LHCN-M2 (cell line): ENCODE data around the gene POPDC3. TPM values are rescaled to one million over a fixed set of nuclear protein-coding genes. Genes with fewer than 3 reads are reported as not detected.
A peak's percentile ranks its signal among the peaks of the same experiment; 100 is the strongest.
"Not testable (repeated sequence)": the region's sequence is repeated elsewhere in the genome, so short reads cannot be mapped to it uniquely, and the experiment has no call there.

Source experiments
- DNase-seq: peaks from one replicate; pipeline ENCODE4 v3.0.0-alpha.2; 2012; ENCODE audit warnings: low read depth
- total RNA-seq: library from RNA; depleted of rRNA; stranded (reverse); fragments of >200 nt; gene quantifications from 2 replicates; pipeline ENCODE4 v1.2.3, GENCODE V29; 2014

The POPDC3 gene
- total RNA-seq, 1 experiment from 2014 or later: 77.9 TPM

DNA sequence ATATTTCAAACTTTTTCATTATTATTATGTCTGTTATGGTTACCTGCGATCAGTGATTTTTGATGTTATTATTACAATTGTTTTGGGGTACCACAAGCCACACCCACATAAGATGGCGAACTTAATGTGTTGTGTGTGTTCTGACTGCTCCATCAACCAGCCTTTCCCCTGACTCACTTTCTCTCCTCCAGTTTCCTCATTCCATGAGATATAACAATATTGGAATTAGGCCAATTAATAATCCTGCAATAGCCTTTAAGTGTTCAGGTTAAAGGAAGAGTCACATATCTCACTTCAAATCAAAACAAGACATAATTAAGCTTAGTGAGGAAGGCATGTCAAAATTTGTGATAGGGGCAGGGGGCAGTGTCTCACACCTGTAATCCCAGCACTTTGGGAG is 16.3 kb upstream of the POPDC3 start:
- DNase-seq: no peak

DNA sequence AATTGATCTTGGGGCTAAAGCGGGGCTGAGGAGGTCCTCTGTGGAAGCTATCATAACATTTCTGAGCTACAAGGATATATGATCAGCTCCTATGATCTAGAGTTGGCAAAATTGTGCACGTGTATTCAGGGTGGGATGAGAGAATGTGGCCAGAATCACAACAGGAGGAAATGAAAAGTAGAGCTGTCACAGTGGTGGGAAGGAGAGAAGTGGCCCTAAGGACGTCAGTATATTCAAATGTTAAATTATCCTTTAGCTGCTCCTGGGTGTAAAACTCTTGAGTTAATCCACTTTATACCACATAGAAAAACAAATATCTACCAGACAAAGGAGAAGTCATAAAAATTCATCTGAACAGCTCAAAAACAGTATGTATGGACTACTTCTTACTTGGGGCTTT is 14.8 kb upstream of the POPDC3 start:
- no peak for DNase-seq

GRCh38 chr6:105194106-105194505 is 14.3 kb upstream of the POPDC3 start:
- DNase-seq: no peak

GRCh38 chr6:105193647-105194046 is 13.8 kb upstream of the POPDC3 start:
- no peak for DNase-seq

DNA sequence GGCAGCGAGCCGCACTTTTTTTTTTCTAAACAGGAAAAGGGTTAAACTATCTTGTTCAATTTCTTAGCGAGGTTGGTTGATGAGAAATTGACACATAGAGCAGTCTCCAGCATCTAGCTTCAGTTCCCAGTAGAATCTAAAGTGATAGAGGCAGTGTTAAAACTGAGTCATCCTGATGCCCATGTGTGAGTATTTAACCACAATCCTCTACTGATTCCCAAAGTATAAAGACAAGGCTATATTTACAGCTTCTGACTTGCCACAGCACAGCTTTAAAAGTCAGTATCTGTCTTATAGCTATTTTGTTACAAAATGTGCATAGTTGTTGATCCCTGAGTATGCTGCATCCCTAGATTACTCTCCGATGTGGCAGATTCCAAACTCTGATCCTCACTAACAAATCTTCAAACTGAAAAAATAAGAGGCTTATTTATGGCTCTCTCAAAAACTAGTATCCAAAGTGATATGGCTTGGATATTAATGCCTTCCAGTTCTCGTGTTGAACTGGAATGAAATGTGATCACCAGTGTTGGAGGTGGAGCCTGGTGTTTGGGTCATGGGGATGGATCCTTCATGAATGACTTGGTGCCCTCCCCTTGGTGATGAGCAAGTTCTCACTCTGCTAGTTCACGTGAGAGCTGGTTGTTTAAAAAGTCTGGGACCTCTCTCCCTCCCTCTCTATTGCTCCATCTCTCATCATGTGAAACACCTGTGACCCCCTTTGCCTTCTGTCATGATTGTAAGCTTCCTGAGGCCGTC is 13.1 kb upstream of the POPDC3 start:
- DNase-seq: peak; percentile 93

GRCh38 chr6:105191351-105191750 is 11.5 kb upstream of the POPDC3 start:
- DNase-seq: peak; percentile 82

GRCh38 chr6:105189026-105189820 is 9.4 kb upstream of the POPDC3 start:
- DNase-seq: no peak

DNA sequence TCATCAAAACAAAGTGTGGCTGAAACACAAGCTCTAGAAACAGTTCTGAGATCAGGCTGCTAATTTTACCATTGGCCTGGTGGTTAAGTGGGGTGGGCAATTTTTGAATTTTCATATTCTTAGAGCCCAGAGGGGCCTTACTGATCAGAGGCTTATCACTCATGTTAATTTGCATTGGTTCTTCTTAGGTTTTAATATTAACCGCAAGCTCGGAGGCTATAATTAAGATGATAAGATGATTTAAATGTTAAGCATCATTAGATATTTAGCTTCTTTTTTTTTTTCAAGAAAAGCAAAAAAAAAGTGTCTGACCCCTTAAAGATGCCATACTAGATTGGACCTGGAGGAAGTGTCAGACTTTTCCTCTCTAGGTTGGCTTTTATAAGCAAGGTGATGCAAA is 8.4 kb upstream of the POPDC3 start:
- DNase-seq: no peak

GRCh38 chr6:105186576-105186975 is 6.8 kb upstream of the POPDC3 start:
- DNase-seq: no peak

DNA sequence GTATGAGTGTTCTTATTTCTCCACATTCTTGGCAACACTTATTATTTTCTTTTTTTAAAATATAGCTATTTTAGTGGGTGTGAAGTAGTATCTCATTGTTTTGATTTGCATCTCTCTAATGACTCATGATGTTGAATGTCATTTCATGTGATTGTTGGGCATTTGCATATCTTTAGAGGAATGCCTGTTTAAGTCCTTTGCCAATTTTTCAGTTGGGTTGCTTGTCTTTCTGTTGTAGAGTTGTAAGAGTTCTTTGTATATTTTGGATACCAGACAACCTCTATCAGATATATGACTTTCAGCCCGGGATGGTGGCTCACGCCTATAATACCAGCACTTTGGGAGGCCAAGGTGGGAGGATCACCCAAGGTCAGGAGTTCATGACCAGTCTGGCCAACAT is 5.1 kb upstream of the POPDC3 start:
- peak; percentile 75 for DNase-seq

- DNase-seq: no peak
Measured at GRCh38 chr6:105181981-105182515, 2.2 kb upstream of the POPDC3 start.

- no peak for DNase-seq
Measured at GRCh38 chr6:105178636-105179035, 1.2 kb downstream of the POPDC3 start.

DNA sequence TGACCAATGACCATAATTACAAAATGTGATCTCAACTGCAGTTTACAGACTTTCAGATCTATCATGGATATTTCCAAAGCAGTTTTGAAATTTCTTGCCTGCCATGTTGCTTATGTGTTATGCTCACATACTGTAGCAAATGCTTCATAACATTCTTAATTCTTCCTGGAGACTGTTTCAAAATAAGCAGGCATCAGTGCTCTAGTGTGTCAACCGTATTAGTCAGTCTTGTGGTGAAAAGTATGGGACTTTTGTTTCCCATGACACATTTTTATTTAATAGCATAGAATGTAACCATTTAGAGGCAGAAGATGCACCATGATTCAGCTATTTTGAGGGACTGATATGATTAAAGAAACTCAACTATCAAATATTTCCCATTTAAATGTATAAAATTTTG is 1.7 kb downstream of the POPDC3 start:
- peak; percentile 96 for DNase-seq

DNA sequence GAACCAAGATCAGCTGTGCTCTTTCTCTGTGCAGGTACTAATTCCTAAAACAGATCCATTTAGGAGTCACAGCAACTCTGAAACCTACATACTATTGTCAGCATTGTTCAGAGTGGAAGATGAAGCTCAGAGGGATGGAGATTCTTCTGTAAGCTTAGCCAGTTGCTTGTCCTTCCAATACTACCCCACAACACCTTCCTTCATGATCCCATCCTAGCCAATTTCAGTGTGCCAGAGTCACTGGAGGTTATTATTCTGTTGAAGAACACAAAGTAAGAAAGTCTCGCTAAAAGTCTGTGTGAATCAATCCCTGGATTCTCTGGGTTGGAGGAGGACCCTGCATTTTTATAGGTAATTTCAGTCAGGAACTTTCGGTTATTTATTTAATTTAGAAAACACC is 2.3 kb downstream of the POPDC3 start:
- no peak for DNase-seq

DNA sequence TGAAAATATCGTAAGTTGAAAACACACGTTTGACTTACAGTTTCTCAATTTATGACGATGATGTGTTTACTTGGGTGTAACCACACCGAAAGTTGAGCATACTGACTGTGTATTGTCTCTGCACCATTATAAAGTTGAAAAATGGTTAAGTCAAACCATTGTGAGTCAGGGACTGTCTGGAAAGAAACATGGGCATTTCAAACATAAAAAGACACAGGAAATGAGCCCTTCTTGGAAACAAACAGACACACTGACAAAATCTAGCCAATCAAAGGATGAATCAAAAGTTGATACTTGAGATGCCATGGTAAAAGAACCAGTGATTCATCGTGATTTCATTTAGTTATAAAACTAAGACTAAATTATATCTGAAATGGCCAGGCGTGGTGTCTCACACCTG is 5.3 kb downstream of the POPDC3 start:
- peak; percentile 90 for DNase-seq

DNA sequence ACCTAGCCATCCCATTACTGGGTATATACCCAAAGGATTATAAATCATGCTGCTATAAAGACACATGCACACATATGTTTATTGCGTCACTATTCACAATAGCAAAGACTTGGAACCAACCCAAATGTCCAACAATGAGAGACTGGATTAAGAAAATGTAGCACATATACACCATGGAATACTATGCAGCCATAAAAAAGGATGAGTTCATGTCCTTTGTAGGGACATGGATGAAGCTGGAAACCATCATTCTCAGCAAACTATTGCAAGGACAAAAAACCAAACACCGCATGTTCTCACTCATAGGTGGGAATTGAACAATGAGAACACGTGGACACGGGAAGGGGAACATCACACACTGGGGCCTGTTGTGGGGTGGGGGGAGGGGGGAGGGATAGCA is 7.3 kb downstream of the POPDC3 start:
- DNase-seq: not testable (repeated sequence)

- peak; percentile 34 for DNase-seq
Measured at GRCh38 chr6:105170059-105170458, 9.8 kb downstream of the POPDC3 start.

DNA sequence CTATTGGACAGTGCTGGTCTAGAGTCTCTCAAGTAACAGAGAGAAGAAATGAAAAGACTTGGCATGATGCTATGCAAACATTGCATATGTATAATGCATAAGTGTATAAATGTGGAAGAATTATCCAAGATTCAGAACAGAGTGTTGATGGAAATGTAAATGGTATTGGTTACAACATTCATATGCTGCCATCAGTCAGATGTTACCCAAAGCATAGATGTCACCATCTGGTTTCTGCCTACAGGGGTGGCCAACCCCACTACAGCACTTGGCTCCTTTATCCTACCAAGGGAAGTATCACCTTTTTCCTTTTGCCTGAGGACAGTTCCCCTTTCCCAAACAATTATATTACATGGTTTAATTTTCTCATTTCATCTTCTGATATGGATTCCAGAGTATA is 11.9 kb downstream of the POPDC3 start:
- no peak for DNase-seq

GRCh38 chr6:105164418-105164817 is 15.4 kb downstream of the POPDC3 start:
- peak; percentile 100 for DNase-seq

DNA sequence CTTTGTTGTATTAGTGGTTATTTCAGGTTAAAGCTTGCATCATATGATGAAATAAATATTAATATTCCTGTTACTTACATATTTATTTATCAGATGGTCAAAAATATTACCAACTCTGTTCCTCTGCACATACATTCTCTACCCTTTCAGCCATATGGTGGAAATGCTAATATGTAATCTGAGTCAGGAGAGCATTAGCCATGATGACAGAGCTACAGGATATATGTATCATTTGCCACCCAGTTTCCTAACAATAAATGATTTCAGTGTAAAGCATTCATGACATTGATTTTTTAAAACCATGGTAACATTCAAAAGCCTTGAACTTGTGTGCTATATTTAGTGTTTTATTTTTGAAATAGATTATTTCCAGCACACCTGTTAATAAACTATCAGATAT is 16.6 kb downstream of the POPDC3 start:
- peak; percentile 39 for DNase-seq

DNA sequence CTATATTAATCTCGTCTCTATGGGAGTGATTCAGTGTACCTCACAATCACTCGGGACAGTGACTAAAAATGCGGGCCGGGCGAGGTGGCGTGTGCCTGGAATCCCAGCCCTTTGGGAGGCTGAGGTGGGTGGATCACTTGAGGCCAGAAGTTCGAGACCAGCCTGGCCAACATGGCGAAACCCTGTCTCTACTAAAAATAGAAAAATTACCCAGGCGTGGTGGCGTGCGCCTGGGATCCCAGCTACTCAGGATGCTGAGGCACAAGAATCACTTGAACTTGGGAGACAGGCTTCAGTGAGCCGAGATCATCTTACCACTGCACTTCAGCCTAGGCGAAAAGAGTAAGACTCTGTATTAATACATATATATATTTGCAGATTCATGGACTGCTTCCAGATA is 17.4 kb downstream of the POPDC3 start:
- no peak for DNase-seq

DNA sequence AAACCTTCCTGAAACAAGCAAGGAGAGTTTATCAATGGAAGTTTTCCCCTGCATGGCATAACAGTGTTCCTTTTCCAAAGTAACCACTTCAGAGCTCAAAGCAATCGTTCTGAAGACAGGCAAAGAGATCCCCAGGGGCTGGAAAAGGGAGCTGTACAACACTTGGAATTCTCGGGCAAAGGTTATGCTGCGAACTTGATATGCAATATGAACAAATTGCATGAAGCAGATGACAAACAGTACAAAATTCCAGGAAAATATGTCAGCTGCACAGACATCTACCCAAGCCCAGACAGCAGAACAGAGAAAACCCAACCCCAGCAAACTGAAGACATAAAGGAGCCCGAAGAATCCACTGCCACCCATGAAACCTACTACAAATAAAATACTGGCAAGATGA is 18.4 kb downstream of the POPDC3 start:
- DNase-seq: peak; percentile 83

GRCh38 chr6:105153676-105154075 is 26.1 kb downstream of the POPDC3 start:
- no peak for DNase-seq
